Measurements from ENCODE around the gene POLR2F.

POLR2F gene

DNA sequence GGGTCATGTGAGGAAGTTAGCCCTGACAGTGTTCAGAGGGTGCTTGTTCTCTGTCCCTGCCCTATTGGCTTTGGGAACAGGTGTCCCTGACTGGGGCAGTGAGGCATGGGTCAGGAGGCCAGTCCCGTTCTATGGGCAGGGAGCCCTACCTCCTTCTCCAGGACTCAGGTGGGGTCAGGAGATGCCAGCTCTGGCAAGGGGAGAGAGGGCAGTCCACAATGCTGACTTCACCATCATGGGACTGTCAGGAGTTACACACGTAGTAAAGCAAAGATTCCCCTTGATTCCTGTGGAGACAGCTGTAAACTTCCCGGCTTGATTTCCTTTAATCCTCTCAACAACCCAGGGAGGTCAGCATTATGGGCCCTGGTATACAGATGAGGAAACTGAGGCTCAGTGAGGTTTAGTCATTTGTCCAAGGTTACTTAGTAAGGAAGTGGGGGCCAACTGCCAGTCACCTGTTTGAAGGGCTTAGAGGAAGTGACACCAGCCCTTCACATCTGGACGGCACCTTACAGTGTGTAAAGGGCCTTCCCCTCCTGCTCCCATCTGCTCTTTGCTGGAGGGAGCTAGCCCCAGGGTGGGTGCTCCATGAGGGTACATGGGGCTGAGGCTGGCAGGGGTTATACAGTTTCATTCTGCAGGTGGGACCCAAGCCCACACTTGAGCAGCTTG, 35.5 kb upstream of the POLR2F start:
- no peak overlapping the region for H3K4me3 ChIP-seq (ENCODE audit: low read length)

GRCh38 chr22:37918580-37919270, 34.8 kb upstream of the POLR2F start:
- no peak for TF ChIP-seq ZNF274 (IDR thresholded peaks at IDR 0.05; ENCODE audit: low read depth, low read length)
- H3K4me3 ChIP-seq (ENCODE audit: low read length) = no peak overlapping the region

More for the DNA sequence above, 35.5 kb upstream of the POLR2F start:
- TF ChIP-seq ZNF274 (IDR thresholded peaks at IDR 0.05; ENCODE audit: low read depth, low read length) = no peak

DNA sequence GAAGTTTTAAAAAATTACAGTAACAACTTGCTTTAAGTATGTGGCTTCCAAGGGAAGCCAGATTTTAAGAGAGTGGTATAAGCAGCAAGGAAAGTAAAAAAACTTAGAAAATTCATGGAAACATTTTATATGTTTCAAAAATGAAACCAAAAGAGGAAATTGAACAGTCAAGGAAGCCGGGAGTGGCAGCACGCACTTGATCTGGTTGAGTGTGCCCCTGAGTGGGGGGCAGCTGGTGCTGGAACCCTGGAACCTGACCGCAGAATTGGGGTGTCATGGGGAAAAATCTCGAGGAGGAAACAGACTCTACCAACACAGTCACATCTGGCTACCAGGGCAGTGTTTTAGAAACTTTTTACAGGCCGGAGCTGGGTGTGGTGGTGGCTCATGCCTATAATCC, 33.4 kb upstream of the POLR2F start:
- H3K4me3 ChIP-seq (ENCODE audit: low read length) = no peak overlapping the region
- no peak for TF ChIP-seq ZNF274 (IDR thresholded peaks at IDR 0.05; ENCODE audit: low read depth, low read length)

DNA sequence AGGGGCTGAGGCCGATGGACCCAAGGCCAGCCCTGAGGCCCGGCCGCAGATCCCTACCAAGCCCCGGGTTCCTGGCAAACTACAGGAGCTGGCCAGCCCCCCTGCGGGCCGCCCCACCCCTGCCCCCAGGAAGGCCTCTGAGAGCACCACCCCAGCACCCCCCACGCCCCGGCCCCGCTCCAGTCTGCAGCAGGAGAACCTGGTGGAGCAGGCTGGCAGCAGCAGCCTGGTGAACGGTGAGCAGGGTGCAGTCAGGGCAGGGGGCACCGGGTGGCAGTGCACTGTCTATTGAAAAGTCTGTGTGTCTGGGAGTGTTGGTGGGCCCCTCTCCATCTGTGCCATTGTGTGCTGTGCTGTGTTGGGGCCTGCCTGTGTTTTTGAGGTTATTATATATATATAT, 31.3 kb upstream of the POLR2F start:
- H3K4me3 ChIP-seq (ENCODE audit: low read length) = no peak overlapping the region
- TF ChIP-seq ZNF274 (IDR thresholded peaks at IDR 0.05; ENCODE audit: low read depth, low read length) = no peak

GRCh38 chr22:37923927-37924326, 29.6 kb upstream of the POLR2F start:
- H3K4me3 ChIP-seq (ENCODE audit: low read length) = no peak overlapping the region
- TF ChIP-seq ZNF274 (IDR thresholded peaks at IDR 0.05; ENCODE audit: low read depth, low read length) = no peak

DNA sequence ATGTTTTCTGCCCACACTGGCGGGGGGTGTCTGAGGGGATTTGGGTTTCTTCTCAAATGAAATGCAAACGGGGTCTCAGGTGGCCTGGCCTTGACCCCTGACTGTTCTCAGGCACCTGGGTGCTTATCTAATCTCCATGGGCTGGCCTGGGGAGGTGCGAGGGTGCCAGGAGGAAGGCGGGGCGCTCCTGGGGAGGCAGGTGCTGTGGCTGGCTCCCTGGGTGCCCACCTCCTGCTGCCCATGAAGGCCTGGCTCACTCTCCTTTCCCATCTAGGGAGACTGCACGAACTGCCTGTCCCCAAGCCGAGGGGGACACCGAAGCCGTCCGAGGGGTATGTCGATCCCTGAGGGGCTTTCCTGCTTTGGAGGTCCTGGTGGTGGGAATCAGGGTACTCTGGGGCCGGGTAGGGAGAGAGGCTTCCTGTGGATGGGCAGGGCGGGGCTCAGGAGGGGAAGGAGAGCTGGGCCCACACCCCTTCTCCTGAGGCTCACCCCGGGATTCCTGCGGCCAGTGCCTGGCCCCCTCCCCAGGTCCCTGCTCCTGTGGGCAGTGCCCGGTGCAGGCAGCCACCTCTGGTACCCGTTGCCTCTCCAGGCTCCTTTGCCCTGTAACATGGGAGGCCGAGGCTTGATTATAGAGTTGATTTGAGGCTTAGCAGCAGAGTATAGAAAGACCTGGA, 29.0 kb upstream of the POLR2F start:
- H3K4me3 ChIP-seq (ENCODE audit: low read length) = no peak overlapping the region
- TF ChIP-seq ZNF274 (IDR thresholded peaks at IDR 0.05; ENCODE audit: low read depth, low read length) = no peak

GRCh38 chr22:37925330-37925729, 28.2 kb upstream of the POLR2F start:
- TF ChIP-seq ZNF274 (IDR thresholded peaks at IDR 0.05; ENCODE audit: low read depth, low read length) = no peak
- H3K4me3 ChIP-seq (ENCODE audit: low read length) = no peak overlapping the region

DNA sequence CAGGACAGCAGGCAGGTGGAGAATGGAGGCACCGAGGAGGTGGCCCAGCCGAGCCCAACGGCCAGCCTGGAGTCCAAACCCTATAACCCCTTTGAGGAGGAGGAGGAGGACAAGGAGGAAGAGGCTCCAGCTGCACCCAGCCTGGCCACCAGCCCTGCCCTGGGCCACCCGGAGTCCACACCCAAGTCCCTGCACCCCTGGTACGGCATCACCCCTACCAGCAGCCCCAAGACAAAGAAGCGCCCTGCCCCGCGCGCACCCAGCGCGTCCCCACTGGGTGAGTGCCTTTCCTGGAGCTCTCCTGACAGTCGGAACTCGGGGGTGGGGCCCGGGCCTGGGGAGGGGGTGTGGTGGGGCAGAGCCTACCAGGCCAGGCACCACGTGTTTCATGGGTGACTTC, 27.7 kb upstream of the POLR2F start:
- no peak for TF ChIP-seq ZNF274 (IDR thresholded peaks at IDR 0.05; ENCODE audit: low read depth, low read length)

DNA sequence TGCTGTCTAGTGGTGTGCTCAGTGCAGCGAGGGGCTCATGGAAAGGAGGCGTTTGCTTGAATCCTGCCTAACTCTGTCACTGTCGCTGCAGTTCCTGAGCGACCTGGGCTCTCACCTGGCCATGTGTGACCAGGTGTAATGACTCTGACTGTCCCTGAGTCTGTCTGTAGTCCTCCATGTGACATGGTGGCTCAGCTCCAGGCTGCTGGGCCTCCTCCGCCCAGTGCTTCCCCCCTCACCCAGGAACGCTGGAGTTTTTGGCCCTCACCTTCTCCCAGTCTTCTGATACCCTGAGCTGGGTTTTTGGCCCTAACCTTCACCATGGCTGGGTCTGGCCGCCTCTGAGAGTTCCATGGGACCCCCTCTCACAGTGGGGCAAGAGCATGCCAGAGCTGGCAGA, 27.1 kb upstream of the POLR2F start:
- H3K4me3 ChIP-seq (ENCODE audit: low read length) = no peak overlapping the region
- TF ChIP-seq ZNF274 (IDR thresholded peaks at IDR 0.05; ENCODE audit: low read depth, low read length) = no peak

More for the DNA sequence above, 27.7 kb upstream of the POLR2F start:
- no peak overlapping the region for H3K4me3 ChIP-seq (ENCODE audit: low read length)

- H3K4me3 ChIP-seq (ENCODE audit: low read length) = no peak overlapping the region
- TF ChIP-seq ZNF274 (IDR thresholded peaks at IDR 0.05; ENCODE audit: low read depth, low read length) = no peak
Measured at GRCh38 chr22:37926771-37927636, 26.5 kb upstream of the POLR2F start.

DNA sequence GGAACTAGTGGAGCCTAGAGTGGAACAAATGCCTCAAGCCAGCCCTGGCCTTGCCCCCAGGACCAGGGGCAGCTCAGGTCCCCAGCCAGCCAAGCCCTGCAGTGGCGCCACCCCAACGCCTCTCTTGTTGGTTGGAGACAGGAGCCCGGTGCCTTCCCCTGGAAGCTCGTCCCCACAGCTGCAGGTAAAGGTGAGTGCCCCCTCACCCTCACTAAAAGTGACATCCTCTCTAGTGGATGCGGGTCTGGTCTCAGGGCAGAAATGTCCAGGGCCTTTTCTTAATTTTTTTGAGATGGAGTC, 25.9 kb upstream of the POLR2F start:
- no peak overlapping the region for H3K4me3 ChIP-seq (ENCODE audit: low read length)
- no peak for TF ChIP-seq ZNF274 (IDR thresholded peaks at IDR 0.05; ENCODE audit: low read depth, low read length)

GRCh38 chr22:37929390-37929789, 24.1 kb upstream of the POLR2F start:
- no peak for TF ChIP-seq ZNF274 (IDR thresholded peaks at IDR 0.05; ENCODE audit: low read depth, low read length)
- no peak overlapping the region for H3K4me3 ChIP-seq (ENCODE audit: low read length)

- no peak overlapping the region for H3K4me3 ChIP-seq (ENCODE audit: low read length)
- TF ChIP-seq ZNF274 (IDR thresholded peaks at IDR 0.05; ENCODE audit: low read depth, low read length) = no peak
Measured at GRCh38 chr22:37930270-37930951, 23.1 kb upstream of the POLR2F start.

DNA sequence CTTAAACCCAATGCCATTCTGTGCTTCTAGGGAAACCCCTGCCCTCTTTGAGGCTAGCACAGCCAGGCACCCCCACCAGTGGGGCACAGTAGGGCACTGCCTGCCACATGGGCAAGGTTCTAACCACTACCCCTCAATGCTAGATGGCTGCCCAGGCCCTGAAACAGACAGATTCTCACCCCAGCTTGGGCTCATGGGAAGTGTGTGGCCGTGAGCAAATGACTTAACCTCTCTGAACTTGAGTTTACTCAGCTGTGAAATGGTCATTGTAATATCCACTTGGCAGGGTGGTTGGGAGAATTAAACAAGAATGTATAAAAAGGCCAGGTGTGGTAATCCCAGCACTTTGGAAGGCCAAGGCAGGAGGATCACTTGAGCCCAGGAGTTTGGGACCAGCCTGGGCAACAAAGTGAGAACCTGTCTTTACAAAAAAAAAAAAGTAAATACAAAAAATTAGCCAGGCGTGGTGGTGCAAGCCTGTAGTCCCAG, 22.5 kb upstream of the POLR2F start:
- H3K4me3 ChIP-seq (ENCODE audit: low read length) = no peak overlapping the region
- TF ChIP-seq ZNF274 (IDR thresholded peaks at IDR 0.05; ENCODE audit: low read depth, low read length) = no peak

All from GM08714 (cell line).